A673 (cell line): ENCODE measurements around the gene NAB2. TPM values are rescaled to one million over a fixed set of nuclear protein-coding genes. Genes with fewer than 3 reads are reported as not detected.
"Not testable (repeated sequence)": the region's sequence is repeated elsewhere in the genome, so short reads cannot be mapped to it uniquely, and the experiment has no call there.

Source experiments
- BruUV-seq: library from RNA; stranded (reverse); fragments of 400-500 nt; replicated peaks from 2 replicates; lab custom pipeline; 2021; lab: Mats Ljungman, UMichigan
- CTCF ChIA-PET: fragments of 300-600 bp; sonication (Branson Sonifier 250); formaldehyde crosslinking; loops from one replicate; lab custom pipeline; 2022; ENCODE audit warnings: antibody characterized with exemption; lab: Charles Lee
- POLR2A ChIA-PET: fragments of 300-600 bp; sonication (Branson Sonifier 250); formaldehyde crosslinking; loops from one replicate; lab custom pipeline; 2022; ENCODE audit warnings: antibody characterized with exemption; ENCODE audit not compliant: low non-redundant PET; lab: Charles Lee
- DNase-seq: peaks from one replicate; pipeline ENCODE4 v3.0.0-alpha.2; 2015; ENCODE audit warnings: low spot score
- H3K27ac ChIP-seq: fragments of 200-600 bp; sonication (generic); 2 replicates; pipeline ENCODE4 v1.5.1; 2016; ENCODE audit warnings: mixed run types, low read depth, mild to moderate bottlenecking, mixed read lengths, antibody characterized with exemption, low read length; ENCODE audit not compliant: poor library complexity, severe bottlenecking
- H3K27me3 ChIP-seq: fragments of 200-600 bp; sonication (generic); replicated peaks from 2 replicates; pipeline ENCODE4 v1.6.1; 2017; ENCODE audit warnings: mixed run types, low read depth, mild to moderate bottlenecking, mixed read lengths, antibody characterized with exemption, low read length; ENCODE audit not compliant: insufficient read depth, poor library complexity
- H3K36me3 ChIP-seq: fragments of 200-600 bp; sonication (generic); 2 replicates; pipeline ENCODE4 v1.6.1; 2016; ENCODE audit warnings: mixed run types, mild to moderate bottlenecking, mixed read lengths, antibody characterized with exemption, low read length; ENCODE audit not compliant: insufficient read depth, poor library complexity, severe bottlenecking
- H3K4me1 ChIP-seq: fragments of 200-600 bp; sonication (generic); 2 replicates; pipeline ENCODE4 v1.6.1; 2017; ENCODE audit warnings: mixed run types, mild to moderate bottlenecking, mixed read lengths, antibody characterized with exemption, low read length; ENCODE audit not compliant: insufficient read depth, poor library complexity, severe bottlenecking
- H3K4me3 ChIP-seq: fragments of 200-600 bp; sonication (generic); 2 replicates; pipeline ENCODE4 v1.5.1; 2016; ENCODE audit warnings: low read depth, mixed run types, mild to moderate bottlenecking, mixed read lengths, low read length; ENCODE audit not compliant: poor library complexity, severe bottlenecking
- H3K9me3 ChIP-seq: fragments of 200-600 bp; sonication (generic); 2 replicates; pipeline ENCODE4 v1.6.1; 2016; ENCODE audit warnings: mixed run types, low read depth, mild to moderate bottlenecking, mixed read lengths, antibody characterized with exemption, low read length; ENCODE audit not compliant: poor library complexity, severe bottlenecking
- CTCF ChIP-seq: fragments of 300-800, 200-600 bp; sonication (generic); conservative IDR thresholded peaks from 2 replicates; pipeline ENCODE4 v1.5.1; 2017; ENCODE audit warnings: low read depth, mild to moderate bottlenecking, antibody characterized with exemption, low read length, moderate library complexity, mixed read lengths
- EZH2 ChIP-seq: fragments of 200-600 bp; sonication (generic); IDR thresholded peaks from 2 replicates; pipeline ENCODE4 v1.6.1; 2017; ENCODE audit warnings: borderline replicate concordance, low read depth, mild to moderate bottlenecking, mixed read lengths, antibody characterized with exemption, low read length; ENCODE audit not compliant: poor library complexity, severe bottlenecking
- intact Hi-C: fragments of 100-400 bp; cut with micrococcal nuclease; formaldehyde crosslinking; loops from one replicate; pipeline ENCODE4 v1.10.0; 2022; ENCODE audit not compliant: unreplicated experiment
- total RNA-seq: library from RNA; stranded (reverse); gene quantifications from 2 replicates; pipeline ENCODE4 v1.2.3, GENCODE V29; 2021

The NAB2 gene
- total RNA-seq, 1 experiment from 2014 or later = 61.8 TPM

DNA sequence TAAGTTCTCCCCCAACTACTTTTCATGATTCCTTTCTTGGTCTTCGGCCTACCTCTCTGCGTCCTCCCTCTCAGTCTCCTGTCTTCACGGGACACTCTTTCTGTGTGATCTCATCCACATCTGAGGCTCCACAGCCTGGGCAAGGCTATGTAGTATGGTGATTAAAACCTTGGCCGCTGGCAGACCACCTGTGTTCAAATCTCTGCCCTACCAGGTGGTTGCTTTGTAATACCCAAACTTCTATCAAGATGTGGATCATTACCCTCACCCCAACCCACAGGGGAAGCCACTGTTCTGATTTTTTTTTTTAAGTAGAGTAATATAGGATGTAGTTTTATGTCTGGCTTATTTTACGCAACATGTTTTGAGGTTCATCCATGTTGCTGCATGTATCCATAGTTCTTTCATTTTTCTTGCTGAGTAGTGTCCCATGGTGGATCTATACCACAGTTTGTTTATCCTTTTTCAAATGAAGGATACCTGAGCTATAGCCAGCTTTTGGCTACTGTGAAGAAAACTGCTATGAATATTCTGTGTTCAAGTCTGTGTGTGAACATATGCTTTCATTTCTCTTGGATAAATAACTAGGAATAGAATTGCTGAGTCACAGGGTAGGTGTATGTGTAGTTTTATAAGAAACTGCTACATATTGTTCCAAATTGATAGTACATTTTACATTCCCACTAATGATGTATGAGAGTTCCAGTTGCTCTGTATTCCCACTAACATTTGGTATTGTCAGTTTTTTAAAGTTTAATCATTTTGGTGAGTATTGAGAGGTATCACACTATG lies 30.6 kb downstream of the NAB2 start:
- no TSS peak for BruUV-seq
- Histone ChIP-seq H3K4me3 (no peak overlapping the region), H3K27ac (no peak overlapping the region), H3K4me1 (no peaks in the 10 kb centered on the region), H3K36me3 (no peaks in the 10 kb centered on the region), H3K9me3 (no peaks in the 10 kb centered on the region), H3K27me3 (no peaks in the 10 kb centered on the region)
- CTCF ChIA-PET = interaction anchor here (0.6 to 2.3 kb wide), 2 partner anchors 7 to 142 kb away, joined by 7 to 17 read pairs; no protein-coding TSS in a partner anchor
- POLR2A ChIA-PET = no interaction called here
- no peak for DNase-seq
- no peak for TF ChIP-seq CTCF
- intact Hi-C loops = no loop called here

DNA sequence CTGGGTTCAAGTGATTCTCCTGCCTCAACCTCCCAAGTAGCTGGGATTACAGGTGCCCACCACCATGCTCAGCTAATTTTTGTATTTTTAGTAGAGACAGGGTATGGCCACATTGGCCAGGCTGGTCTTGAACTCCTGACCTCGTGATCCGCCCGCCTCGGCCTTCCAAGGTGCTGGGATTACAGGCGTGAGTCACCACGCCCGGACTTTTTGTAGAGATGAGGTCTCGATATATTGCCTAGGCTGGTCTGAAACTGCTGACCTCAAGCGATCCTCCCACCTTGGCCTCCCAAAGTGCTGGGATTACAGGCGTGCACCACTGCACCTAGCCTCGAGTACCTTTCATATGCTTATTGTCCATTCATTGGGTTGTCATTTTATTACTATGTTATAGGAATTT lies 31.8 kb downstream of the NAB2 start:
- H3K4me1 ChIP-seq, H3K9me3 ChIP-seq, H3K27ac ChIP-seq, POLR2A ChIA-PET, BruUV-seq, H3K36me3 ChIP-seq, DNase-seq, H3K4me3 ChIP-seq, H3K27me3 ChIP-seq, intact Hi-C loops: not testable (repeated sequence)
- CTCF ChIA-PET = interaction anchor here (2.3 kb wide), 1 partner anchor 9 kb away, joined by 17 read pairs; no protein-coding TSS in a partner anchor

DNA sequence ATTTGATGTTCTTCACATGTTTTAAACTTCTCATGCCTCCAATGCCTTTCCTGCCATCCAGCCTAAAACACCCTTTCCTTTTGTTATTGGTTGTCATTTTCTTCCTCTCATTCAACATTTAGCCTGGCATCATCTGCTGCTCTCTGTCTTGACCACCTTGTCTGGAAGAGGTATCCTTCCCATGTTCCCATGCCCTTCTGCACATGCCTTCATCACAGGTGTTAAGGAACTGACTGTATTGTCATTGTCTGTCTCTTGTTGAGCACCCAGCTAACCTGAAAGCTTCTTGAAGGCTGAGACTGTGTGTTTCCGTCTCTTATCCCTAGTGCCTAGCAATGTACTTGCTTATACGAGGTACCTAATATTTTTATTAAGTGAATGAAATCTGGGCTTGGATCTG lies 34.9 kb downstream of the NAB2 start:
- no TSS peak for BruUV-seq
- Histone ChIP-seq H3K36me3 (no peaks in the 10 kb centered on the region), H3K27ac (no peak overlapping the region), H3K9me3 (no peaks in the 10 kb centered on the region), H3K4me1 (peaks cover 3% of the 10 kb centered on the region), H3K4me3 (no peak overlapping the region), H3K27me3 (no peaks in the 10 kb centered on the region)
- CTCF ChIA-PET = interaction anchor here (0.7 to 2.0 kb wide), 8 partner anchors 12 to 59 kb away, joined by 3 to 16 read pairs (median 3); partner anchors contain the start of genes NEMP1 and STAT6
- POLR2A ChIA-PET = interaction anchor here (0.6 kb wide), 1 partner anchor 25 kb away, joined by 3 read pairs; no protein-coding TSS in a partner anchor
- intact Hi-C loops = loop anchor here (2.0 kb wide), 2 partner anchors 49 to 59 kb away; no protein-coding TSS in a partner anchor
- no peak for TF ChIP-seq CTCF
- TF ChIP-seq EZH2 = no peak
- no peak for DNase-seq
